Left lung (tissue), 10 donors: Measurements from ENCODE around the gene EIF2S2. TPM values are rescaled to one million over a fixed set of nuclear protein-coding genes. Genes with fewer than 3 reads are reported as not detected.

Experiments
- ATAC-seq: fragments of 200-7000 bp; cut with Tn5 transposase; one replicate; pipeline ENCODE4 v1.9.1; 2020; ENCODE audit warnings: moderate library complexity
- DNase-seq, 4 donors: peaks; one replicate each; pipeline ENCODE4 v3.0.0-alpha.2; 2013 to 2020
- H3K27ac ChIP-seq, 2 donors: fragments of 200-600 bp; sonication (generic) in 1 of 2; one replicate each; pipeline versions ENCODE4 v1.5.0 to v1.8.0; 2020 to 2021
- H3K27me3 ChIP-seq, 2 donors: fragments of 200-600 bp; sonication (generic) in 1 of 2; one replicate each; pipeline versions ENCODE4 v1.5.0 to v1.8.0; 2020 to 2021
- H3K36me3 ChIP-seq, 2 donors: fragments of 200-600 bp; sonication (generic) in 1 of 2; one replicate each; pipeline versions ENCODE4 v1.5.0 to v1.8.0; 2020 to 2021
- H3K4me1 ChIP-seq, 2 donors: fragments of 200-600 bp; one replicate each; pipeline ENCODE4 v1.8.0; 2021
- H3K4me3 ChIP-seq, 2 donors: fragments of 200-600 bp; sonication (generic) in 1 of 2; one replicate each; pipeline versions ENCODE4 v1.5.0 to v1.8.0; 2020 to 2021; ENCODE audit warnings: mild to moderate bottlenecking in 1 of 2
- H3K9me3 ChIP-seq, 2 donors: fragments of 200-600 bp; sonication (generic) in 1 of 2; one replicate each; pipeline versions ENCODE4 v1.5.0 to v1.8.0; 2020 to 2021
- CTCF ChIP-seq, 2 donors: fragments of 200-600 bp; sonication (generic) in 1 of 2; IDR thresholded peaks; one replicate each; pipeline versions ENCODE4 v1.5.0 to v1.8.0; 2021; ENCODE audit warnings: antibody characterized with exemption in 2 of 2
- intact Hi-C, 2 donors: fragments of 100-400 bp; cut with DNase I; formaldehyde crosslinking; loops; one replicate each; pipeline versions ENCODE4 v1.11.2 to v1.14.2; 2022
- polyA plus RNA-seq, 6 donors: library from polyadenylated mRNA; unstranded; fragments of 120-200 nt; gene quantifications; one replicate each; pipeline ENCODE4 v1.2.1, GENCODE V29; 2013; ENCODE audit not compliant: insufficient read length in 6 of 6
- total RNA-seq, 2 donors: library from RNA; stranded (reverse); fragmentation: NEBNext Ultra II Directional; extraction: Animal tissue kit (Norgen Biotek cat#: 25700); gene quantifications; one replicate each; pipeline ENCODE4 v1.2.1, GENCODE V29; 2021
- donor health status: DM: no; HTN: yes; CAD: no.
- donor health status: DM: no; HTN: no; CAD: no.

EIF2S2 gene
- total and polyA plus RNA-seq, 8 donors = 41.7 to 61.6 (median 45.9) TPM

GRCh38 chr20:34091637-34092200 is 20.3 kb downstream of the EIF2S2 start:
- TF ChIP-seq CTCF (IDR thresholded peaks at IDR 0.05) = no peak
- H3K36me3 ChIP-seq = peaks cover 3 to 99% of the 10 kb centered on the region in 2 donors
- intact Hi-C loops = no loop called here
- ATAC-seq (no peak), DNase-seq (no peak)
- H3K9me3 ChIP-seq = no peaks in the 10 kb centered on the region
- H3K4me3 ChIP-seq = no peak overlapping the region
- no peak overlapping the region for H3K27ac ChIP-seq
- peaks cover 0 to 4% of the 10 kb centered on the region in 2 donors for H3K4me1 ChIP-seq
- H3K27me3 ChIP-seq = no peaks in the 10 kb centered on the region

- Histone ChIP-seq H3K27me3 (no peaks in the 10 kb centered on the region), H3K27ac (no peak overlapping the region), H3K4me1 (peaks cover 0 to 4% of the 10 kb centered on the region in 2 donors), H3K4me3 (no peak overlapping the region), H3K36me3 (peaks cover 3 to 99% of the 10 kb centered on the region in 2 donors), H3K9me3 (no peaks in the 10 kb centered on the region)
- no peak for DNase-seq
- intact Hi-C loops = no loop called here
- no peak for TF ChIP-seq CTCF (IDR thresholded peaks at IDR 0.05)
- ATAC-seq = no peak
Observed at GRCh38 chr20:34090645-34091044, 21.4 kb downstream of the EIF2S2 start.

GRCh38 chr20:34089655-34090345 is 22.2 kb downstream of the EIF2S2 start:
- intact Hi-C loops = no loop called here
- H3K9me3 ChIP-seq = no peaks in the 10 kb centered on the region
- H3K4me3 ChIP-seq = no peak overlapping the region
- no peak overlapping the region for H3K27ac ChIP-seq
- TF ChIP-seq CTCF (IDR thresholded peaks at IDR 0.05) = no peak
- H3K27me3 ChIP-seq = no peaks in the 10 kb centered on the region
- peaks cover 0 to 4% of the 10 kb centered on the region in 2 donors for H3K4me1 ChIP-seq
- DNase-seq = peak in 1 of 4 donors; percentile 36
- peak; percentile 84 for ATAC-seq
- H3K36me3 ChIP-seq = peaks cover 3 to 99% of the 10 kb centered on the region in 2 donors

GRCh38 chr20:34089175-34089479 is 22.9 kb downstream of the EIF2S2 start:
- intact Hi-C loops = no loop called here
- Histone ChIP-seq H3K4me3 (no peak overlapping the region), H3K27ac (no peak overlapping the region), H3K9me3 (no peaks in the 10 kb centered on the region), H3K27me3 (no peaks in the 10 kb centered on the region), H3K4me1 (peaks cover 0 to 4% of the 10 kb centered on the region in 2 donors), H3K36me3 (peaks cover 3 to 100% of the 10 kb centered on the region in 2 donors)
- DNase-seq = no peak
- no peak for TF ChIP-seq CTCF (IDR thresholded peaks at IDR 0.05)
- ATAC-seq = no peak

GRCh38 chr20:34088305-34089174 is 23.5 kb downstream of the EIF2S2 start:
- Histone ChIP-seq H3K36me3 (peaks cover 3 to 100% of the 10 kb centered on the region in 2 donors), H3K27ac (no peak overlapping the region), H3K27me3 (no peaks in the 10 kb centered on the region), H3K4me3 (no peak overlapping the region), H3K4me1 (peaks cover 2 to 8% of the 10 kb centered on the region in 2 donors), H3K9me3 (no peaks in the 10 kb centered on the region)
- ATAC-seq = no peak
- intact Hi-C loops = no loop called here
- TF ChIP-seq CTCF (IDR thresholded peaks at IDR 0.05) = no peak
- no peak for DNase-seq
